HepG2 (cell line): ENCODE measurements around the gene MYOCOS. TPM values are rescaled to one million over a fixed set of nuclear protein-coding genes. Genes with fewer than 3 reads are reported as not detected.
"Not testable (repeated sequence)": the region's sequence is repeated elsewhere in the genome, so short reads cannot be mapped to it uniquely, and the experiment has no call there.

Experiments used
- ATAC-seq: fragments of 200-7000 bp; cut with Tn5 transposase; 3 replicates; pipeline ENCODE4 v1.9.1; 2020; ENCODE audit warnings: mild to moderate bottlenecking, moderate library complexity
- BruUV-seq: library from RNA; stranded (reverse); fragments of 400-500 nt; replicated peaks from 2 replicates; lab custom pipeline; 2021; lab: Mats Ljungman, UMichigan
- CTCF ChIA-PET: fragments of 300-600 bp; formaldehyde crosslinking; extraction: SDS; loops from one replicate; lab custom pipeline; 2021; ENCODE audit warnings: low total read pairs, inconsistent platforms, low intra/inter-chr PET ratio; lab: Yijun Ruan, JAX
- POLR2A ChIA-PET: fragments of 350-600 bp; sonication (Branson Sonifier 250); formaldehyde crosslinking; loops from one replicate; lab custom pipeline; 2020; ENCODE audit warnings: antibody characterized with exemption, inconsistent platforms; lab: Yijun Ruan, JAX
- DNase-seq: peaks from one replicate; pipeline ENCODE4 v3.0.0-alpha.2; 2015; ENCODE audit warnings: low spot score
- FAIRE-seq: peaks from 3 replicates; lab custom pipeline; 2011; peaks lifted over from hg19 to GRCh38; lab: Jason Lieb, UNC
- H2AFZ ChIP-seq: one replicate; pipeline ENCODE4 v1.6.1; 2011; ENCODE audit warnings: low read length, inconsistent platforms
- H3K27ac ChIP-seq: fragments of 300-600 bp; 3 replicates; pipeline ENCODE4 v1.8.0; 2011; ENCODE audit warnings: mixed run types, mild to moderate bottlenecking, mixed read lengths, low read length, inconsistent platforms; ENCODE audit not compliant: insufficient read depth; ENCODE audit errors: extremely low read length
- H3K27me3 ChIP-seq, 2 experiments: fragments of 200-600 bp in 1 of 2; 2 replicates in 1 of 2; 3 replicates in 1 of 2; pipeline versions ENCODE4 v1.6.0 to v1.8.0; 2011; ENCODE audit warnings: low read length in 2 of 2, mild to moderate bottlenecking in 2 of 2, moderate library complexity in 2 of 2, inconsistent platforms in 1 of 2; ENCODE audit not compliant: insufficient read depth in 2 of 2, control insufficient read depth in 1 of 2
- H3K36me3 ChIP-seq, 2 experiments: fragments of 200-600 bp in 1 of 2; replicated peaks in 1 of 2; 2 replicates in 1 of 2; 3 replicates in 1 of 2; pipeline versions ENCODE4 v1.5.1 to v1.8.0; 2011; ENCODE audit warnings: low read length in 2 of 2, inconsistent platforms in 1 of 2; ENCODE audit not compliant: insufficient read depth in 2 of 2, control insufficient read depth in 1 of 2
- H3K4me1 ChIP-seq: 2 replicates; pipeline ENCODE4 v1.5.1; 2012; ENCODE audit warnings: low read length, inconsistent platforms; ENCODE audit not compliant: insufficient read depth
- H3K4me2 ChIP-seq: 2 replicates; pipeline ENCODE4 v1.6.0; 2011; ENCODE audit warnings: low read depth, low read length, inconsistent platforms
- H3K4me3 ChIP-seq, 3 experiments: fragments of 200-600 bp in 1 of 3; sonication (generic), shearing (Covaris generic) in 1 of 3; replicated peaks in 1 of 3; 2 replicates each; pipeline ENCODE4 v1.5.1; 2011 to 2016; ENCODE audit warnings: low read length in 3 of 3, inconsistent platforms in 2 of 3, low read depth in 2 of 3, mild to moderate bottlenecking in 2 of 3, control low read depth in 1 of 3, mixed read lengths in 1 of 3; ENCODE audit not compliant: insufficient read depth in 1 of 3
- H3K79me2 ChIP-seq: one replicate; pipeline ENCODE4 v1.6.1; 2011; ENCODE audit warnings: low read length, inconsistent platforms; ENCODE audit not compliant: insufficient read depth
- H3K9ac ChIP-seq: 2 replicates; pipeline ENCODE4 v1.6.0; 2011; ENCODE audit warnings: mild to moderate bottlenecking, low read depth, low read length, inconsistent platforms; ENCODE audit not compliant: insufficient read depth
- H3K9me3 ChIP-seq: 2 replicates; pipeline ENCODE4 v1.5.1; 2012; ENCODE audit warnings: mild to moderate bottlenecking, low read length
- H4K20me1 ChIP-seq: 2 replicates; pipeline ENCODE4 v1.6.0; 2011; ENCODE audit warnings: inconsistent platforms, mild to moderate bottlenecking, low read length, moderate library complexity; ENCODE audit not compliant: insufficient read depth
- BHLHE40 ChIP-seq: IDR thresholded peaks from 2 replicates; pipeline ENCODE4 v1.6.1; 2011; ENCODE audit warnings: low read length, improper control_type of control experiment
- FOSL2 ChIP-seq: sonication (generic); formaldehyde crosslinking; IDR thresholded peaks from 2 replicates; pipeline ENCODE4 v1.4.0; 2020; ENCODE audit warnings: missing genetic modification reagents
- MLXIP ChIP-seq: sonication (generic); formaldehyde crosslinking; IDR thresholded peaks from 2 replicates; pipeline ENCODE4 v1.9.0; 2021; ENCODE audit warnings: missing genetic modification reagents, borderline replicate concordance
- NR2F1 ChIP-seq, 2 experiments: fragments of 450-650 bp in 1 of 2; formaldehyde crosslinking in 1 of 2; IDR thresholded peaks; 2 replicates each; pipeline versions ENCODE4 v1.5.0 to v1.6.1; 2016 to 2020; ENCODE audit warnings: mild to moderate bottlenecking in 1 of 2, missing compliant biosample characterization in 1 of 2, missing genetic modification reagents in 1 of 2, moderate library complexity in 1 of 2
- ONECUT2 ChIP-seq: sonication (generic); formaldehyde crosslinking; IDR thresholded peaks from 2 replicates; pipeline ENCODE4 v1.4.0; 2020; ENCODE audit warnings: missing genetic modification reagents
- RBM39 ChIP-seq: fragments of 200-400 bp; formaldehyde crosslinking; IDR thresholded peaks from one replicate; pipeline ENCODE4 v1.6.1; 2018; ENCODE audit warnings: antibody characterized with exemption, mild to moderate bottlenecking, low read depth, low read length; ENCODE audit not compliant: poor library complexity, severe bottlenecking
- SCMH1 ChIP-seq: sonication (generic); formaldehyde crosslinking; IDR thresholded peaks from 2 replicates; pipeline ENCODE4 v1.9.0; 2021; ENCODE audit warnings: missing genetic modification reagents, mild to moderate bottlenecking, borderline replicate concordance
- TBP ChIP-seq: sonication (generic); formaldehyde crosslinking; IDR thresholded peaks from 2 replicates; pipeline ENCODE4 v1.5.0; 2020; ENCODE audit warnings: missing genetic modification reagents
- ZNF138 ChIP-seq: sonication (generic); formaldehyde crosslinking; IDR thresholded peaks from 2 replicates; pipeline ENCODE4 v1.5.0; 2020; ENCODE audit warnings: mild to moderate bottlenecking, low read depth, missing genetic modification reagents
- ZNF543 ChIP-seq: sonication (generic); formaldehyde crosslinking; IDR thresholded peaks from 2 replicates; pipeline ENCODE4 v1.4.0; 2020; ENCODE audit warnings: mild to moderate bottlenecking, missing genetic modification reagents
- ZNF790 ChIP-seq: sonication (generic); formaldehyde crosslinking; IDR thresholded peaks from 2 replicates; pipeline ENCODE4 v1.8.0; 2022; ENCODE audit warnings: missing genetic modification reagents, mild to moderate bottlenecking, borderline replicate concordance
- WGBS: methylation state at CpG from one replicate; pipeline ENCODE4 v1.1.6; 2017; ENCODE audit warnings: low lambda C conversion rate; 5-methylcytosine and 5-hydroxymethylcytosine counted together
- in situ Hi-C: cut with HindIII; loops from 2 replicates; pipeline ENCODE4 v1.10.0; 2017; ENCODE audit warnings: low pct_unique_long_range_greater_than_20kb; ENCODE audit not compliant: extremely low pct_ligation_motif_present
- intact Hi-C: fragments of 100-400 bp; cut with micrococcal nuclease; formaldehyde crosslinking; loops from one replicate; pipeline ENCODE4 v1.10.0; 2022; ENCODE audit not compliant: unreplicated experiment
- polyA plus RNA-seq, 8 experiments: library from polyadenylated mRNA; depleted of rRNA in 3 of 8; stranded (reverse) in 7 of 8; unstranded in 1 of 8; fragments of >200 nt; fragmentation: Illumina TruSeq in 4 of 8; extraction: Trizol in 4 of 8; gene quantifications; 2 replicates each; pipeline versions ENCODE4 v1.2.1 to v1.2.3, GENCODE V29; 2011 to 2016; ENCODE audit warnings: low read depth in 4 of 8, missing spikeins in 1 of 8, mixed read lengths in 1 of 8; ENCODE audit not compliant: insufficient read depth in 1 of 8
- total RNA-seq, 5 experiments: library from RNA; depleted of rRNA; stranded (reverse); fragments of >200 nt; fragmentation: Illumina TruSeq; extraction: Trizol; gene quantifications; 2 replicates each; pipeline ENCODE4 v1.2.3, GENCODE V29; 2016; ENCODE audit warnings: low read depth in 1 of 5
- TF ChIP-seq, protein P1 (sequence below): sonication (generic); formaldehyde crosslinking; IDR thresholded peaks from 2 replicates; pipeline ENCODE4 v1.4.0; 2020; ENCODE audit warnings: missing genetic modification reagents

MYOCOS gene
- total and polyA plus RNA-seq, 2 of the 13 experiments (the other 11 are each of a cell fraction or from before 2014, with no cell fraction given): not detected

DNA sequence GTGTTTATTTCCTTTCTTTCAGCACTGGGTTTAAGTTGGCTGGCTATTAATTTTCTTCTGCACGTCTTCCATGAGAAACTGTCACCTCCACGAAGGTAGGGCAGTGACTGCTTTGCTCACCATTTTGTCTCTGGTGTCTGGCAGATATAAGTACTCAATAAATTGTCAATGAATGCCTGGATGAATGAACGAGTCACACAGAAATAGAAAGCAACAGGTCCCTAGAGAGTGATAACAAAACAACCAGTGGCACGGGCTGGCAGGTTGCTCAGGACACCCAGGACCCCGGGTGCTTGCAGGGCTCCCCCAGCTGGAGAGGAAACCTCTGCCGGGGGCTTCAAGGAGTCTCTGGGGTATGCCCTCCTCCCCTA is 33.7 kb downstream of the MYOCOS start (continued):
- TF ChIP-seq ZNF543 (CRISPR knock-in tag): no peak

GRCh38 chr1:171656206-171656605 is 34.2 kb downstream of the MYOCOS start:
- H3K27me3 ChIP-seq, BruUV-seq, H3K36me3 ChIP-seq, H2AFZ ChIP-seq, intact Hi-C loops, H3K9ac ChIP-seq, H3K79me2 ChIP-seq, in situ Hi-C loops, POLR2A ChIA-PET, H3K9me3 ChIP-seq, H3K4me3 ChIP-seq, H4K20me1 ChIP-seq, ATAC-seq, H3K27ac ChIP-seq, FAIRE-seq, DNase-seq, H3K4me2 ChIP-seq: not testable (repeated sequence)
- TF ChIP-seq FOSL2 (CRISPR knock-in tag): peak; percentile 70
- TF ChIP-seq BHLHE40: 0 out of 2 replicates have a peak, but pooled peaks have one; percentile 12
- TF ChIP-seq NR2F1 (CRISPR knock-in tag; IDR thresholded peaks at IDR 0.05): 0 out of 4 replicates have a peak, but pooled peaks of 1 of the 2 experiments have one; percentile 16
- 27% methylated on average over 5 of the region's 9 CpGs for WGBS
- CTCF ChIA-PET: interaction anchor here (1.8 kb wide), 1 partner anchor 59 kb away, joined by 9 read pairs; no protein-coding TSS in a partner anchor
- peaks cover 20% of the 10 kb centered on the region for H3K4me1 ChIP-seq

- WGBS: 79% methylated on average over 5 of the region's 5 CpGs
- Histone ChIP-seq H3K36me3 (no peaks in the 10 kb centered on the region), H4K20me1 (no peaks in the 10 kb centered on the region), H3K4me1 (no peaks in the 10 kb centered on the region), H3K4me2 (no peak overlapping the region), H3K27ac (no peak overlapping the region), H3K27me3 (peaks cover 0 to 3% of the 10 kb centered on the region in 2 experiments; a peak in 1 of 5 replicates), H3K79me2 (no peaks in the 10 kb centered on the region), H2AFZ (no peak overlapping the region), H3K4me3 (no peak overlapping the region), H3K9ac (no peak overlapping the region), H3K9me3 (no peaks in the 10 kb centered on the region)
- ATAC-seq (no peak), DNase-seq (no peak), FAIRE-seq (no peak)
- ChIA-PET POLR2A (no interaction called here), CTCF (no interaction called here)
- intact Hi-C loops (no loop called here), in situ Hi-C loops (no loop called here)
- no TSS peak for BruUV-seq
- TF ChIP-seq ZNF790 (CRISPR knock-in tag) (no peak), ZNF138 (CRISPR knock-in tag) (no peak), MLXIP (CRISPR knock-in tag) (no peak), TBP (CRISPR knock-in tag) (no peak), SCMH1 (CRISPR knock-in tag) (no peak), RBM39 (no peak), ONECUT2 (no peak)
- TF ChIP-seq, protein P1, sequence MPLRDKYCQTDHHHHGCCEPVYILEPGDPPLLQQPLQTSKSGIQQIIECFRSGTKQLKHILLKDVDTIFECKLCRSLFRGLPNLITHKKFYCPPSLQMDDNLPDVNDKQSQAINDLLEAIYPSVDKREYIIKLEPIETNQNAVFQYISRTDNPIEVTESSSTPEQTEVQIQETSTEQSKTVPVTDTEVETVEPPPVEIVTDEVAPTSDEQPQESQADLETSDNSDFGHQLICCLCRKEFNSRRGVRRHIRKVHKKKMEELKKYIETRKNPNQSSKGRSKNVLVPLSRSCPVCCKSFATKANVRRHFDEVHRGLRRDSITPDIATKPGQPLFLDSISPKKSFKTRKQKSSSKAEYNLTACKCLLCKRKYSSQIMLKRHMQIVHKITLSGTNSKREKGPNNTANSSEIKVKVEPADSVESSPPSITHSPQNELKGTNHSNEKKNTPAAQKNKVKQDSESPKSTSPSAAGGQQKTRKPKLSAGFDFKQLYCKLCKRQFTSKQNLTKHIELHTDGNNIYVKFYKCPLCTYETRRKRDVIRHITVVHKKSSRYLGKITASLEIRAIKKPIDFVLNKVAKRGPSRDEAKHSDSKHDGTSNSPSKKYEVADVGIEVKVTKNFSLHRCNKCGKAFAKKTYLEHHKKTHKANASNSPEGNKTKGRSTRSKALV (CRISPR knock-in tag): no peak
Measured at GRCh38 chr1:171661076-171661650, 39.1 kb downstream of the MYOCOS start.
